NCI-H526 treated with DMSO at 0.1 percent for 48 hours (cell line): ENCODE measurements around the gene CD276.
A peak's percentile ranks its signal among the peaks of the same experiment; 100 is the strongest.
"Not testable (repeated sequence)": the region's sequence is repeated elsewhere in the genome, so short reads cannot be mapped to it uniquely, and the experiment has no call there.

Experiments
- DNase-seq: peaks from one replicate; lab custom pipeline; 2025; lab: John Stamatoyannopoulos, UW

CD276 gene

DNA sequence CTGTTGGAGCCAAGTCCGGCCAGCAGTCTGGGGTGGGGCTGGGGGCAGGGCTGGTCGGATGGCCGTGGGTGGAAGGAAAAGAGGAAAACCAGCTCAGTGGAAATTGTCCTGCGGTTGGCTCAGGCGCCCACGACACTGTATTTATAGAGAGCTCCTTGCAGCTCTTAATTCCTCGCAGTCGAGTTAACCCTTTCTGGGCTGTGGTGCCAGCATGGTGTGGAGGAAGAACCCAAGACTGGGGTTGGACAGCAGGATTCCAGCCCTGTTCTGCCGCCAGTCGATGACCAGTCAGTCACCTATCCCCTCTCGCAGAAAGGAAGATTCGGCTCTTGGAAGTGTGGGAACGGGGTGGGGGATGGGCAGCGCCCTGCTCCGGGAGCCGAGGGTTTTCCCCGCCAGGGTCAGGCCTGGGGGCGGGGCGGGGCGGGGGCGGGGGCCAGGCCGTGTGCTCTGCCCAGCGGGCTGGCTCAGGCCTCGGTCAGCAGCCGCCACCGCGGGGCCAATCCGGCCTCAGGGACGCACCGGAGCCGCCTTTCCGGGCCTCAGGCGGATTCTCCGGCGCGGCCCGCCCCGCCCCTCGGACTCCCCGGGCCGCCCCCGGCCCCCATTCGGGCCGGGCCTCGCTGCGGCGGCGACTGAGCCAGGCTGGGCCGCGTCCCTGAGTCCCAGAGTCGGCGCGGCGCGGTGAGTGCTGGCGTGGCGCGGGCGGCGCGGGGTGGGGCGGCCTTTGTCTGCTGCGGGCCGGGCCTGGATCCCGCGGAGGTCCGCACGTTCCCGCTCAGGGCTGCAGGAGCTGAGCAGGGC is at the start of gene CD276:
Gene CD276, plus strand, starts transcription at position 607 of the 804 bp plus-strand sequence. CDS start 15,257 bp downstream, outside the sequence.
- peak; percentile 22 for DNase-seq

DNA sequence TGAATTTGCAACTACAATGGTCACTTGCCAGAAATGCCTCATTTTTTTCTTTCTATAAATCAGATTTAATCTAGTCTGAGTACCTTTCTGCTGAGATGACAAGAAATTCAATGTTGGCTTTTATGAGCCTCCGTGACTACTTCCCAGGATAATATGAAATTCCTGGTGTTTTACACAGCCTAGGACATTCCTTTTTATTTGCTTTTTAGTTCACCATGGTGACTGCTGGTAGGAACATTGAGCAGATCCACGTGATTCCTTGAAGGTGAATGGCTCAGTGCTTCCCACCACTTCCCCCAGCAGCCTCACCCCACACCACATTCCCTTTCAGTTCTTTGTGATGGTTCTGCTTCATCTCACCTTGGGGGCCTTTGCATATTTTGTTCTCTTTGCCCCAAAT is 46.7 kb upstream of the CD276 start:
- DNase-seq: no peak

DNA sequence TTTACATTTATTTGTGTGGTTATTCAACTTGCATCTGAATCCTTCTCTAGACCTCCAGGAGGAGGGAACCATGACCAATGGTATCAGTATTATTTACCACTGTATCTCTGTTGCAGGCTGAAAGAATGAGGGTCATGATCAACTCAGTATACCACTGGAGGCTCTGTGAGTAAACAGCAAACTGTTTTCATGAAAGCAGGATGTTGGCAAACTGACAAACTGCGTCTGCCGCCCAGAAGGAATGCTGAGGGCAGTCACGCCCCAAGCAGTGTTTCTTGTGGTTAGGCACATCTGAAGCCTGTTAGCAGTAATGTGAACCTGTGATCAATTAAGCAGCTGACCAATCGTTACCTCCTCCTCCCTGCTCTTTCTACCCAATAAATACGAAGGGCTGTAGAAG is 44.7 kb upstream of the CD276 start:
- not testable (repeated sequence) for DNase-seq

DNA sequence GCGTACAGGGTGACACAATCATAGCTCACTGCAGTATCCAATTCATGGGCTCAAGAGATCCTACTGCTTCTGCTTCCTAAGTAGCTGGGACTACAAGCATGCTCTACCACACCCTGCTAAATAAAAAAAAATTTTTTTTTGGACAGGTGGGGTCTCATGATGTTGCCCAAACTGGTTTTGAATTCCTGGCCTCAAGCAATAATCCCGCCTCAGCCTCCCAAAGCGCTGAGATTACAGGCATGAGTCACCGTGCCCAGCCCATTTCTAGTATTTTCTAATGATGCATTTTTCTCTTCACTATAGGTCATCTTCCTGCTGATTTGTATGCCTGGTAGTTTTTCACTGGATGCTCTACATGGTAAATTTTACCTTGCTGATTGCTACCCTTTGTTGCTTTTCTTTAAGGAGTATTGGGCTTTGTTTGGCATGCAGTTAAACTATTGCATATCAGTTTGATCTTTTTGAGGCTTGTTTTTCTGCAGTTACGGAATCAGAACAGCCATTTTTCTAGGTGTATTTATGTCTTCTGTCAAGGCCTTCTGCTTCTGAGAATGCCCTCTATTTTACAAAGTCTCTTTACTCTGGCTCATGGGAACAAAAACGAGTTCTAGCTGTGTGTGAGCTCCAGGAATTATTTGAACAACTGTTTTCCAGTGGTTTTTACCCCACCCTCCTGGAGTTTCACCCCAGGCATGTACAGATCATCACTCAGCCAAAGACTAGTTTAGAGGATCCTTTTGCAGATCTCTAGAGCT is 36.7 kb upstream of the CD276 start:
- DNase-seq: no peak

DNA sequence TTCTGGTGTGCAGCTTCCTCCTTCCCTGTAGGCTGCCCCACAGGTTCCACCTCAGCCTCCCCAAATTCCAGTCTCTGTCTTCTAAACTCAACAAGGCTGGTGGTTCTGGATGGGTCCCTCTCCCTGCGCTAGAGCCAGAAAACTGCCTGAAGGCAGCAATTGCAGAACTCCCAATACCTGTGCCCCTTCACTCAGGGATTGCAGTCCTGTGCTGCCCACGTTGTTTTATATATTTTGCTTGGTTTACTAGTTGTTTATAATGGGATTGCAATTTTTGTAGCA is 36.2 kb upstream of the CD276 start:
- DNase-seq: no peak

DNA sequence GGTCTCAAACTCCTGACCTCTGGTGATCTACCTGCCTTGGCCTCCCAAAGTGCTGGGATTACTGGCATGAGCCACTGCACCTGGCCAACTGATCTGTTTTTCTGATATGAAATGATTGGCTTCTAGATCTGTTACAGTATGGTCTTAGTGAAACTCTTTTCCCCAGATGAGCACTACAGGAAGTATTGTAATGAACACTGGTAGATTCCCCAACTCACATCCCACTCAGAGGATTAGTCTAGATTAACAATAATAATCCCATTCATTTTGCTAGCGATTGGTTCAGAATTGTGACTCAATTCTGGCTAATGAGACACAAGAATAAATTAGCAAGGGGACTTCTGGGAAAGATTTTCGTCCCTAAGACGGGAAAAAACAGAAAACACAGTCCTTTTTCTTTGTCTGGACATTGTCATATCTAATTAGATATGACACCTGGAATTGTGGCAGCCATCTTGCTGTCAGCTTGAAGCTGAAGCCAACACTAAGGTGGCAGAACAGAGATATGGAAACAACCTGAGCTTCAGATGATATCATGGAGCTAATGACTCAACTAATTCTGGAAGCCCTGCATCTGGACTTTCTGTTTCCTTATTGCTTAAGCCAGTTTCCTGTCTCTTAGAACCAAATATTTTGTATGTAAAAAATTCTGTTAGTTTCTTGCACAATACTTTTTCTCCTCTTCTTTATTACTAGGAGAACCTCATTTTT is 33.6 kb upstream of the CD276 start:
- DNase-seq: no peak

DNA sequence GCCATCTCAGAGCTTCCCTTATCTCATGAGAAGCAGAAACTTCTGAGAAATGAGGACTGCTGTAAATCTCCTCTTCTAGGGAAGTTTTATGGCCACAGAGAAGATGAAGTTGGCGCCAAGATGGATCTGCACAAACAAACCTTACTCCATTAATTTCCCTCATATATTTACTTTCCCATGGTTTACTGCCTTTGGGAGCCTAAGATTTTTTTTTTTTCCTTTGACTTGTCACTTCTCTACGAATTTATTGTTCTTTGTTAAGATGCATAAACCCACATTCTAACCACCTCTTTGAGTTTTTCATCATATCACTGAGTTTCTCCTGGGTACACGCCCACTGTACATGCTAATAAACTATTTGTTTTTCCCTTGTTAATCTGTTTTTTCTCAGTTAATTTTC is 29.5 kb upstream of the CD276 start:
- no peak for DNase-seq

DNA sequence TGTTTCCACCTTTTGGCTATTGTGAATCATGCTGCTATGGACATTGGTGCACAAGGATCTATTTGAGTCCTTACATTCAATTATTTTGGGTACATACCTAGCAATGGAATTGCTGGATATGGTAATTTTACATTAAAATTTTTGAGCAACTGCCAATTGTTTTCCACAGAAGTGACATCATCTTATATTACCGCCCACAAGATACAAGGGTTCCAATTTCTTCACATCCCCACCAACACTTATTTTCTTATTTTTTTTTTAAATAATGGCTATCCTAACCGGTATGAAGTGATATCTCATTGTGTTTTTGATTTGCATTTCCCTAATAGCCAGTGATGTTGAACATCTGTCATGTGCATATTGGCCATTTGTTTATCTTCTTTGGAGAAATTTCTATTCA is 28.5 kb upstream of the CD276 start:
- no peak for DNase-seq

DNA sequence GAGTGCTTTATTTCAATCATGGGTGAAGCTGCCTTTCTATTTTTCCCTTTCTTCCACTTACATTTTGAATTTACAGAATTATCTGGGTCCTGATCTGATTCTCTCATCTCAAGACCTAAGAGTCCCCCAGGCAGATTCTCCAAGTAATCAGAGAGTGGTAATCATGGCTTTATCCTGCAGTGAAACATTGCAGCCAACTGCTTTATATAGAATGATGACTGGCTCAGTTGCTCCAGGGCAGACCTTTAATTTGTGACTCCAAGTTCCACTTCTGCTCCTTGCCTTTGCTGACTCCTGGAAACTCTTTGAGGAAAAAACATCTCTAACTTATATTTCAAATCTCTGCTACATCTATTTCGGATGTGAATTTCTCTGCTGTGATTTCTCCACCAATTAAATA is 25.5 kb upstream of the CD276 start:
- DNase-seq: no peak

DNA sequence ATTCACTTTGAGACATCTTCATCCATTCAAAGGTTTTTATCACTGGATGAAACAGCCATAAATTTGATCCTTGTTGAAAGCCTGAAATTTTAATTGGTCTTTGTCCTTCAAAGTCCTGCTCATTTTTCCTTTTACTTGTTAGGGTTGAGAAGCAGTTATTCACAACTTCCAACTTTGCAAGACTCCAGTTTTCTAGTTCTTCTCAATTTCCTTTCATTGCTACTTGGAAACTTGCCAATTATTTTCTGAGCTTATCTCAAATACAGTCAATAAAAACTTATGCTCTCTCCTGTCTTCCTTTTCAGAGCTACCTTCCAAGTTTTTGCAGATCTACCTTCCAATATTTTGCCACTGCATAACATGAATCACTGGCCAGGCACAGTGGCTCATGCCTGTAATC is 23.7 kb upstream of the CD276 start:
- no peak for DNase-seq

DNA sequence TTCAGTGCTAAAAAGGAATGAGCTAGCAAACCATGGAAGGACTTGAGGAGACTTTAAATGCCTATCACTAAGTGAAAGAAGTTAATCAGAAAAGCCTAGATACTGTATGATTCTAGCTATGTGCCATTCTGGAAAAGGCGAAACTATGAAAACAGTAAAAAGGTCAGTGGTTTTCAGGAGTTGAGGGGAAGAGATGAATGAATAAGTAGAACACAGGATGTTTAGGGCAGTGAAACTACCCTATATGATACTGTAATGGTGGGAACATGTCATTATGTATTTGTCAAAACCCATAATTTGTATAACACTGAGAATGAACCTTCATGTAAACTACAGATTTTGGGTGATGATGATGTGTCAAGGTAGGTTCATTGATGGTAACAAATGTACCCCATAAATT is 9.6 kb upstream of the CD276 start:
- no peak for DNase-seq

DNA sequence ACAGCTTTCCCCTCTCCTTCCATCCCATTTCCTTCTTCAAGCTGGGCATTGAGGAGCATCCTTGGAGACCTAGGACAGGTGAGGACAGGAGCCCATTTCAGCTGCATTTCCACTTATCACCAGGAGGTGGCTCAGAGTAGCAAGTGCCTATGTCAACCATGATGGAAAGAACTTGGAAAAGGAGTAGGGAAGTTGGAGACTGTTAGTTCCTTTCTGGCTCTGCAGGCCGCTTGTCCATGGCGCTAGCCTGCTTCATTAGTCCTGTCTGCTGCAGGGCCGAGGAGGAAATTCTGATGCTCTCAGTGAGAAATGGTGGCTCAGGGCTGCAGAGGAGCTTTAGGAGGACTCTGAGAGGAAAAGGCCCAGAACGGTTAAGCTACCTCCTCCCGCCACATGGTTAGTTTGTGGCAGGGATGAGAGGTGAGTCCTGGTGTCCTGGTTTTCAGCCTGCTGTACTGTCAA is 7.0 kb upstream of the CD276 start:
- peak; percentile 13 for DNase-seq

DNA sequence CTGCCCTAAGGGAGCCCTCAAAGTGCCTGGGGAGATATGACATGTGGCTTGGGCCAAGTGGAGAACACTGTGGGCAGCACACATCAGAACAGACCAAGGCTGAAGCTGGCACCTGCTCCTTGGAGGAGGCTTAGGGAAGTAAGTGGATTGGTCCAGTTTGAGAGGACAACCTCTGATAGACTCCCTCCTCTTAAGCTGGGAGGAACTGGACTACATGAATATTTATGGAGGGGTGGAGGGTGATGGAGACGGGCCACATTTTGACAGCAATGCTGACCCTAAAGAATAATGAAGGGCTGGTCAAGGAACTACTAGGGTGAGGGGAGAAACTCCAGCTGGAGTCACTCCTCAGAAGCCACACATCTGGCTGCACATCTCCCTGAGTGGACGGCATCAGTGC is 6.5 kb upstream of the CD276 start:
- no peak for DNase-seq

DNA sequence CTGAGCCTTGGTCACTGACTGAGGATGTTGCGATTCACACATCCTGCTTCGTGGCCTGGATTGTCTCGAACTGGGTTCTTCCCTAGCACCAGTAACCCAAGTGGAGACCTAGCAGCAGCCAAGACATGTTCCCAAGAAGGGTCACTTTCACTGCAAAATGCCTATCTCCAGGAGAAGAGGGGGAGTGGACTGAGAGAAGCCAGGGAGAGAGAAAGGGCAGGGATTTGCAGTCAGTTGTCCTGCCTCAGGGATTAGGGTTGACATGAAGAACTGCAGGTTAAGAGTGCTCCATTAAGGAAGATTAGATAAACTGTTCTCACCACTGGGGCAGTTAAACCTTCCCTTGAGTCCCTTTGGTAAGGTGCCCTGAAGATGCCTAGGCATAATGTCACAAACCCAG is 5.7 kb upstream of the CD276 start:
- no peak for DNase-seq

DNA sequence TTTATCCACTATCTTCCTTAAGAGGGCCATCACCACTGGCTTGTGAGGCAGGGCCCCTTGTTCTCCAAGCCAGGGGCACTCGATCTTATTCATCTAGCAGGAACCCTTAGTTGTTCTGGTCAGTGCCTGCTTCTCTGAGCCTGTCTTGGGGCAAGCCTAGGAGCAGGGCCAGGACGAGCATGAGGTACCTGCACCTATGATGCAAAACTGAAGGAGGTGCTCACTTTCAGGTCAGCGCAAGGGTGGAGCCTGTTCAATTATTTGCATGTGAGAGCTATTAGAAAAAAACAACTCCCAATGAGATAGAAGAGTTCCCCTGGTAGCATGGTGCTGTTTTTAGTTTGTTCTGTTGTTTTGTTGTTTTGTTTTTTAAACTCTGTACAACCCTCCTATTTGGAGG is 5.0 kb upstream of the CD276 start:
- no peak for DNase-seq

DNA sequence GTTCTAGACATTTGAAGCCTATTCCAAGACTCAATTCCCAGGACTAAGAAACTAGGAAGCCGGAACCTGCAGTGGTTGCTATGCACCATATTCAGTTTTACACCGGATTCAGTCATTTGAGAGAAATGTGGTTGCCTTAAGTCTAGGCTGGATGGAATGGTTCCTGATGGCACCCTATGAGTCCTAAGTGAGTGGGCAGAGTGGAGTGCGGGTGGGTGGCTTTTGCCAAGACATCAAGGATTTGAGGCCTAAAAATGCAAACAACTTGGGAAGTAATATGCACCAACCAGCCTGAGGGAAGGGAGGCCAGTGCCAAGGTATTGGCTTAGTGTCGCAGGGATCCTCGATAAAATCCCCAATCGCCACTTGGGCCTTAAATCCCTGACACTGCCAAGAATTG is 4.2 kb upstream of the CD276 start:
- DNase-seq: no peak

DNA sequence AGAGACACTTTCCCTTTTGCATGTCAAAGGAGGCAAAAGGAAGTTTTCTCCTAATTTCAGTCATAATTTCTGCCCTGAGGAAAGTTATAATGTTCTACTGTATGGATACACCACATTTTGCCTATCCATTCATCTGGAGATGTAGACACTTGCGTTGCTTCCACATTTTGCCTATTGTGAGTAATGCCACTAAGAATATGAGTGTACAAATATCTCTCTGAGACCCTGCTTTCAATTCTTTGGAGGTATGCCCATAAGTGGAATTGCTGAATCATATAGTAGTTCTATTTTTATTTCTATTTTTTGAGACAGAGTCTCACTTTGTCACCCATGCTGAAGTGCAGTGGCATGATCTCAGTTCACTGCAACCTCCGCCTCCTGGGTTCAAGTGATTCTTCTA is 3.6 kb upstream of the CD276 start:
- no peak for DNase-seq

DNA sequence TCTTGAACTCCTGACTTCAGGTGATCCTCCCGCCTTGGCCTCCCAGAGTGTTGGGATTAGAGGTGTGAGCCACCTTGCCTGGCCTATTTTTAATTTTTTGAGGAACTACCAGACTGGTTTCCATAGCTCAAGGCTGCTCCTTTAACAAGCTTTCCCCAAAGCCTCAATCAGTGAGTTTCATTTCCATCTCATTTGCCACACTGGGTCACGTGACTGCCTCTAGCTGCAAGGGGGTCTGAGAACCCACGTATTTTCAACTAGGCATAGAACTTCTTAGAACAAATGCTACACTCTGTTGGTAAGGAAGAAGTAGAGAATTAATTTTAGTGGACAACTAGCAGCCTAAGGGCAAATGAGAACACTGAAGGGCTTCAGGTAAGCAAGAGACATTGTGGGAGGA is 3.1 kb upstream of the CD276 start:
- DNase-seq: no peak

DNA sequence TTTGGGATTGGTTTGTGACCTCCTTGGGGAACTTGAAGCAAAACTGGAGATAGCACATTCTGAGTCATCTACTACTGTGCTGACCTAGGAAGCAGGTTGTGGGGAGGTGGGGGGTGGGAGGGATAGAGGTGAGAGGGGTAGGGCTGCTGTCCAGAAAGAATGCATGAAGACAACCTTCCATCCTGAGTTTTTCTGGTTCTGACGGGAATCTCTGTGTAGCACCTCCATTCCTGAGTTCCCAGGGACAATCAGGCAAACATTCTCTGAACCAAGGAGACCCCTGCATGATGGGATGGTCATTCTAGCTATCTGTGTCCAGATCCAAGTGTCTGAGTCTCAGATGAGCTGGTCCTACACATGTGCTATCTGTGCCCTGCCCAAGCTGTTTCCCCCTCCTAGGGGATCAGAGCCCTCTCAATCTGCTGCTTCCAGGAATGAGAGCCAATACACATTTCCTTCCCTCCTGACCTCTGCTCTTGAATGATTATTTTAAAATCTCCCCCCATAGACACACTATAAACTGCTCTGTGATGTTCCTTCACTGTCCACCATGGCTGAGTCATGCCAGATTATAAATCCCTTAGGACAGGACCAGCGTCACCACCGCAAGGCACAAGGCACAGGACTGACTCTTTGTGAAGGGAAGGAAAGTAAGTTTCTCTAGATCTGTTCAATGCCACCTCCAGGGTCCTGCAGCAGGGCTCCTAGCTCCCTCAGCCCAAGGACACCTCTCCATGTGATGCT is 2.2 kb upstream of the CD276 start:
- no peak for DNase-seq

DNA sequence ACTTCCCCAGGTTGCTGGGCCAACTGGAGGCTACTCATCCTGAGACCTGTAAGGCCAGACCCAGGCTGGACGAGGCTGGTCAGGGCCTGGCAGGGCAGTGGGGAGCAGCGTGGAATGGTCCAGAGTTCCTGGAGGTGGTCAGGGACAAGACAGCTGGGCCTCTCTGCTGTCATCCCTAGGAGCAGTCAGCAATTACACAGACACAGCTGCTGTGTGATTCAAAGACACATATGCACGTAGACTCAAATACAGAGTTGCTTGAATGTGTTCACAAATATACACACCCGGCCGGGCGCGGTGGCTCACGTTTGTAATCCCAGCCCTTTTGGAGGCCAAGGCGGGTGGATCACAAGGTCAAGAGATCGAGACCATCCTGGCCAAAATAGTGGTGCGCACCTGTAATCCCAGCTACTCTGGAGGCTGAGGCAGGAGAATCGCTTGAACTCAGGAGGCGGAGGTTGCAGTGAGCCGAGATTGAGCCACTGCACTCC is 1.5 kb upstream of the CD276 start:
- DNase-seq: no peak

DNA sequence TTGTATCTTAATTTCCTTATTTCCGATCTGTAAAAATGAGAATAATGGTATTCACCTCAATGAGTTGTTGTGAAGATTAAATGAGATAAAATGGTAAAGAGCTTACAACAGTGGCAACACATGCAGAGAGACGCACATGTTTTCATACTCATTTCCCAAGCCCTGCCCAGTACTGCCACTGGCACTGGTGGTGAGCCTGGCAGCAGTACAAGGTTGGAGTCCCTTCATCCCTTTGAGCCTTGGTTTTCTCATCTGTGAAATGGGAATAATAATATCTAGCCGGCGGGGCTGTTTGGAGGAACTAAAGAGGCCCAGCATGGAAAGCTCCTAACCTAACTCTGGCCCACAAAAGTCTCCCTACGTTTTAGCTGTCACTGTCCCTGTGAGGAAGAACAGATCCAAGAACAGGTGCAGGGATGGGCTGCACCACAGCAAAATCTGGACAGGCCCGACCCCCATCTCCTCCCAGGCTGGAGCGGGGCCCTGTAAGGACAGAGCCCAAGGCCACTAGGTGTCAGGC is 866 bp upstream of the CD276 start:
- DNase-seq: no peak
